AG10803 (cell line): ENCODE results near the gene ZSWIM6.
A peak's percentile ranks its signal among the peaks of the same experiment; 100 is the strongest.

Source experiments
- DNase-seq: peaks from one replicate; pipeline ENCODE4 v3.0.0; 2010; ENCODE audit warnings: low read depth
- H3K4me3 ChIP-seq: 2 replicates; pipeline ENCODE4 v1.5.1; 2011; ENCODE audit warnings: mild to moderate bottlenecking, low read length, control low read depth
- CTCF ChIP-seq: conservative IDR thresholded peaks from 2 replicates; pipeline ENCODE4 v1.5.1; 2011; ENCODE audit warnings: mild to moderate bottlenecking, low read length, control low read depth, inconsistent platforms

ZSWIM6 gene

GRCh38 chr5:61350535-61350934 is 18.5 kb downstream of the ZSWIM6 start:
- TF ChIP-seq CTCF = no peak
- no peak for DNase-seq
- no peak overlapping the region for H3K4me3 ChIP-seq

- TF ChIP-seq CTCF = no peak
- DNase-seq = no peak
- H3K4me3 ChIP-seq = no peak overlapping the region
Observed at GRCh38 chr5:61351733-61352132, 19.7 kb downstream of the ZSWIM6 start.

GRCh38 chr5:61352180-61352579 is 20.1 kb downstream of the ZSWIM6 start:
- H3K4me3 ChIP-seq = no peak overlapping the region
- DNase-seq = no peak
- TF ChIP-seq CTCF = no peak

- TF ChIP-seq CTCF = no peak
- no peak for DNase-seq
- no peak overlapping the region for H3K4me3 ChIP-seq
Observed at GRCh38 chr5:61352612-61353156, 20.6 kb downstream of the ZSWIM6 start.

- no peak for DNase-seq
- no peak overlapping the region for H3K4me3 ChIP-seq
- no peak for TF ChIP-seq CTCF
Observed at GRCh38 chr5:61353293-61353692, 21.2 kb downstream of the ZSWIM6 start.

GRCh38 chr5:61354199-61354598 is 22.1 kb downstream of the ZSWIM6 start:
- no peak for TF ChIP-seq CTCF
- no peak overlapping the region for H3K4me3 ChIP-seq
- DNase-seq = no peak

- peak; percentile 30 for TF ChIP-seq CTCF
- no peak for DNase-seq
- no peak overlapping the region for H3K4me3 ChIP-seq
Observed at GRCh38 chr5:61357745-61358144, 25.7 kb downstream of the ZSWIM6 start.
